Measurements from ENCODE around the gene TWNK. TPM values are rescaled to one million over a fixed set of nuclear protein-coding genes. Genes with fewer than 3 reads are reported as not detected.

TWNK gene
- total RNA-seq, 1 donor from 2014 or later = 5.4 TPM

GRCh38 chr10:101008823-101009423 lies 21.6 kb downstream of the TWNK start:
- H3K36me3 Mint-ChIP-seq (ENCODE audit: low read depth) = peaks cover 6% of the 10 kb centered on the region
- H3K4me1 Mint-ChIP-seq (ENCODE audit: low read depth) = peaks cover 20% of the 10 kb centered on the region
- H3K9me3 Mint-ChIP-seq (ENCODE audit: low read depth) = no peaks in the 10 kb centered on the region
- no peak overlapping the region for H3K4me3 Mint-ChIP-seq (ENCODE audit: unreplicated experiment)
- no peak overlapping the region for H3K27ac Mint-ChIP-seq (ENCODE audit: unreplicated experiment)
- TF ChIP-seq CTCF (IDR thresholded peaks at IDR 0.05) = no peak
- no peaks in the 10 kb centered on the region for H3K27me3 Mint-ChIP-seq (ENCODE audit: low read depth)
- DNase-seq (ENCODE audit: low spot score) = no peak

- DNase-seq (ENCODE audit: low spot score) = peak; percentile 84
- peaks cover 35% of the 10 kb centered on the region for H3K4me1 Mint-ChIP-seq (ENCODE audit: low read depth)
- H3K27me3 Mint-ChIP-seq (ENCODE audit: low read depth) = no peaks in the 10 kb centered on the region
- H3K36me3 Mint-ChIP-seq (ENCODE audit: low read depth) = peaks cover 4% of the 10 kb centered on the region
- no peaks in the 10 kb centered on the region for H3K9me3 Mint-ChIP-seq (ENCODE audit: low read depth)
- no peak for TF ChIP-seq CTCF (IDR thresholded peaks at IDR 0.05)
- H3K27ac Mint-ChIP-seq (ENCODE audit: unreplicated experiment) = no peak overlapping the region
- no peak overlapping the region for H3K4me3 Mint-ChIP-seq (ENCODE audit: unreplicated experiment)
Measured at GRCh38 chr10:101010329-101010728, 23.0 kb downstream of the TWNK start.

- DNase-seq (ENCODE audit: low spot score) = peak; percentile 88
- TF ChIP-seq CTCF (IDR thresholded peaks at IDR 0.05) = peak; percentile 63
- H3K36me3 Mint-ChIP-seq (ENCODE audit: low read depth) = no peaks in the 10 kb centered on the region
- peaks cover 36% of the 10 kb centered on the region for H3K4me1 Mint-ChIP-seq (ENCODE audit: low read depth)
- H3K27ac Mint-ChIP-seq (ENCODE audit: unreplicated experiment) = peak overlapping the region; percentile 92
- H3K9me3 Mint-ChIP-seq (ENCODE audit: low read depth) = no peaks in the 10 kb centered on the region
- peaks cover 4% of the 10 kb centered on the region for H3K27me3 Mint-ChIP-seq (ENCODE audit: low read depth)
- no peak overlapping the region for H3K4me3 Mint-ChIP-seq (ENCODE audit: unreplicated experiment)
Measured at GRCh38 chr10:101011517-101012423, 24.4 kb downstream of the TWNK start.

- peak; percentile 94 for DNase-seq (ENCODE audit: low spot score)
- Mint-ChIP-seq H3K27ac (ENCODE audit: unreplicated experiment) (peak overlapping the region; percentile 92), H3K4me3 (ENCODE audit: unreplicated experiment) (no peak overlapping the region)
Measured at GRCh38 chr10:101012525-101013364, 25.4 kb downstream of the TWNK start.

More at GRCh38 chr10:101012525-101013364, 25.4 kb downstream of the TWNK start:
- Mint-ChIP-seq H3K4me1 (ENCODE audit: low read depth) (peaks cover 36% of the 10 kb centered on the region), H3K27me3 (ENCODE audit: low read depth) (peaks cover 5% of the 10 kb centered on the region), H3K36me3 (ENCODE audit: low read depth) (no peaks in the 10 kb centered on the region), H3K9me3 (ENCODE audit: low read depth) (no peaks in the 10 kb centered on the region)
- peak; percentile 99 for TF ChIP-seq CTCF (IDR thresholded peaks at IDR 0.05)

All from chondrocyte (in vitro differentiated cells).